ENCODE results near the gene TMEM201. TPM values are rescaled to one million over a fixed set of nuclear protein-coding genes. Genes with fewer than 3 reads are reported as not detected.

The TMEM201 gene
- total RNA-seq, 1 donor from 2014 or later: 8.5 TPM

DNA sequence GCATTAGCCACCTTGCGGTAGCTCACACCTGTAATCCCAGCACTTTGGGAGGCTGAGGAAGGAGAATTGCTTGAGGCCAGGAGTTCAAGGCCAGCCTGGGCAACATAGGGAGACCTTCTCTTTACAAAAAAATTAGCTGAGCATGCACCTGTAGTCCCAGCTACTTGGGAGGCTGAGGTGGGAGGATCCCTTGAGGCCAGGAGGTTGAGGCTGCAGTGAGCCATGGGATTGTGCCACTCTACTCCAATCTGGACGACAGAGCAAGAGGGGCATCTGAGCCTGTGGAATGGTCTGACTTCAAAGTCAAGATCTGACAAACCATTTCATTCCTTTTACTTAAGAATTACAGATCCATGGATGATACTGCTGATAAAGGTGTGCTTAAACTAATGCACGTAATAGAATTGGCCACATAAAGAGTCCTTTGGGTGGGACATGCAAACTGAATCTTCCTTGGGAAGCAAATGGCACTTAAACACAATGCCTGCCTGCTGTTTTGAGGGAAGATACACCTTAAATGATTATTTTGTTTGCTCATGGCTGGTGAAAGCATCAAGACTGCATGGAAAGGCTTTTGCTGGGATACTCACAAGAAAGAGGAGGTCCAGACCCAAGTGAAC lies 2.5 kb upstream of the TMEM201 start:
- H3K4me3 ChIP-seq: no peak overlapping the region
- H3K36me3 ChIP-seq: peaks cover 17% of the 10 kb centered on the region
- ATAC-seq (no peak), DNase-seq (peak; percentile 5)
- TF ChIP-seq, protein P1, sequence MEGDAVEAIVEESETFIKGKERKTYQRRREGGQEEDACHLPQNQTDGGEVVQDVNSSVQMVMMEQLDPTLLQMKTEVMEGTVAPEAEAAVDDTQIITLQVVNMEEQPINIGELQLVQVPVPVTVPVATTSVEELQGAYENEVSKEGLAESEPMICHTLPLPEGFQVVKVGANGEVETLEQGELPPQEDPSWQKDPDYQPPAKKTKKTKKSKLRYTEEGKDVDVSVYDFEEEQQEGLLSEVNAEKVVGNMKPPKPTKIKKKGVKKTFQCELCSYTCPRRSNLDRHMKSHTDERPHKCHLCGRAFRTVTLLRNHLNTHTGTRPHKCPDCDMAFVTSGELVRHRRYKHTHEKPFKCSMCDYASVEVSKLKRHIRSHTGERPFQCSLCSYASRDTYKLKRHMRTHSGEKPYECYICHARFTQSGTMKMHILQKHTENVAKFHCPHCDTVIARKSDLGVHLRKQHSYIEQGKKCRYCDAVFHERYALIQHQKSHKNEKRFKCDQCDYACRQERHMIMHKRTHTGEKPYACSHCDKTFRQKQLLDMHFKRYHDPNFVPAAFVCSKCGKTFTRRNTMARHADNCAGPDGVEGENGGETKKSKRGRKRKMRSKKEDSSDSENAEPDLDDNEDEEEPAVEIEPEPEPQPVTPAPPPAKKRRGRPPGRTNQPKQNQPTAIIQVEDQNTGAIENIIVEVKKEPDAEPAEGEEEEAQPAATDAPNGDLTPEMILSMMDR (IDR thresholded peaks at IDR 0.05): no peak
- H3K9me3 ChIP-seq: no peaks in the 10 kb centered on the region
- H3K27ac ChIP-seq: no peak overlapping the region
- H3K27me3 ChIP-seq: no peaks in the 10 kb centered on the region
- intact Hi-C loops (cut with DNase I): no loop called here
- H3K4me1 ChIP-seq: peaks cover 14% of the 10 kb centered on the region

DNA sequence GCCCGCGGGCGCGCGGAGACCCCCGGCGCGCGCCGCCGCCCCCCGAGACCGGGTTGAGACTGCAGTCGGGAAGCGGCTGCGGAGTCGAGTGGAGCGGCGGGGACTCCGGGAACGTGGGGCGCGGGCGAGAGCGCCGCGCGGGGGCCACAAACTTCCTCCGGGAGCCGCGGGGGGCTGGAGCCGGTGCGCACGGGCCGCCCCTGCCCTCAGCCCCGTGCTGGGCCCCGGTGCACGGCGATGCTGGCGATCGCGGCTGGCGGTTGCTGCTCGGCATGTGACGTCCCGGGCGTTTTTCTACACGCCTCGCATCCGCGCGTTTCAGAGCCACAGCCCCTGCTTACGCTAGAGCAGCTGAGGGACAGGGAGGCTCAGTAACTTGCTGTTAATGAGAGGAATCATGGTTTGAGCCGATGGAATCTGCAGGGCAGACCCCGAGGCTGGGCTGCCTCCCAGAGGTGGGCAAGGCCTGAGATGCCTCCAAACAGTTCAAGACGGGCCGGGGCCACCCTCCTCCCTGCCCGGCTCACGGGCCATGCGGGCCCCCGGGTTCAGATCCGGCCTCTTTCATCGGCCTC lies 520 bp downstream of the TMEM201 start:
- ATAC-seq (no peak), DNase-seq (peak; percentile 72)
- intact Hi-C loops (cut with DNase I): no loop called here
- Histone ChIP-seq H3K9me3 (no peaks in the 10 kb centered on the region), H3K4me3 (peak overlapping the region; percentile 65), H3K4me1 (peaks cover 27% of the 10 kb centered on the region), H3K27me3 (no peaks in the 10 kb centered on the region), H3K27ac (peak overlapping the region; percentile 60), H3K36me3 (no peaks in the 10 kb centered on the region)
- TF ChIP-seq, protein P1 (IDR thresholded peaks at IDR 0.05): no peak

DNA sequence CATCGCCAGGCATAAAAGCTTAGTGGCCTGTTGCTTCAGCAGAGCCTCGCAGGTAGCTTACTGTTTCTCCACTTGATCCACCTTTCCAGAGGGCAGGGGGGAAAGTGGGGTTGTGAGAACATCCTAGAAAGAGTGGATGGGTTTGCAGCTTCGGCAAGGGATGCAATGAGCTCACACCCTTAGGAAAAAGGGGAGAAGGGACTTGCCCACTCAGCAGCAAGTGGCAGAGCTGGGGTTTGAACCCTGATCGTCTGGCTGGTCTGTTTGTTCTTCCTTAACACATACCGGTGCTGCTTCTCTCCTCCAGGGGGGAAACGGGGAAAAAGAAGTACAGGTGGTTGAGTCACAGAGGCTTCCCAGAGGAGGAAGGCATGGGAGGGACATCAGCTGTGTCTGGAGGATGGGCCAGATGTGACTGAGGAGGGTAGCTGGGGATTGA lies 1.0 kb downstream of the TMEM201 start:
- no peaks in the 10 kb centered on the region for H3K9me3 ChIP-seq
- intact Hi-C loops (cut with DNase I): no loop called here
- no peaks in the 10 kb centered on the region for H3K27me3 ChIP-seq
- peak overlapping the region; percentile 60 for H3K27ac ChIP-seq
- DNase-seq: no peak
- peaks cover 27% of the 10 kb centered on the region for H3K4me1 ChIP-seq
- H3K36me3 ChIP-seq: no peaks in the 10 kb centered on the region
- H3K4me3 ChIP-seq: peak overlapping the region; percentile 65
- ATAC-seq: no peak
- TF ChIP-seq, protein P1 (IDR thresholded peaks at IDR 0.05): no peak

DNA sequence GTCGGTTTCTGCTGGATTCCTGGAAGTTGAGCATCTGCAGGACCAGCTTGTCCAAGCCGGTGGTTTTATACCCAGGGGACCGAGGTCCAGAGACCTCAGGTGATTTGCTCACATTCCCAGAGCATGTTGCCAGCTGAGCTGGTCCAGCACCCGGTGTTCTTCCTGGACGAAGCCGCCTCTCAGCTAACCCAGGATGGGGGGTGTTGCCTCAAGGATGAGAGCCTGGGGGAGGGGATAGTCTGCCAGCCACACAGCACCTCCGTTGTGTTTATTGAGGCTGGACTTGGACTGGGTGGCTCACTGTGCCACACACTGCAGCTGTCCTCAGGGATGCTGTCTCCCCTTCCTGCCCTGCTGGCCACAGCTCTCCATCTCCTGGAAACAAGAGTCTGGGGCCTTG lies 1.5 kb downstream of the TMEM201 start:
- Histone ChIP-seq H3K27me3 (no peaks in the 10 kb centered on the region), H3K4me3 (no peak overlapping the region), H3K27ac (no peak overlapping the region), H3K36me3 (no peaks in the 10 kb centered on the region), H3K9me3 (no peaks in the 10 kb centered on the region), H3K4me1 (peaks cover 27% of the 10 kb centered on the region)
- DNase-seq: no peak
- intact Hi-C loops (cut with DNase I): no loop called here
- TF ChIP-seq, protein P1 (IDR thresholded peaks at IDR 0.05): no peak
- no peak for ATAC-seq

DNA sequence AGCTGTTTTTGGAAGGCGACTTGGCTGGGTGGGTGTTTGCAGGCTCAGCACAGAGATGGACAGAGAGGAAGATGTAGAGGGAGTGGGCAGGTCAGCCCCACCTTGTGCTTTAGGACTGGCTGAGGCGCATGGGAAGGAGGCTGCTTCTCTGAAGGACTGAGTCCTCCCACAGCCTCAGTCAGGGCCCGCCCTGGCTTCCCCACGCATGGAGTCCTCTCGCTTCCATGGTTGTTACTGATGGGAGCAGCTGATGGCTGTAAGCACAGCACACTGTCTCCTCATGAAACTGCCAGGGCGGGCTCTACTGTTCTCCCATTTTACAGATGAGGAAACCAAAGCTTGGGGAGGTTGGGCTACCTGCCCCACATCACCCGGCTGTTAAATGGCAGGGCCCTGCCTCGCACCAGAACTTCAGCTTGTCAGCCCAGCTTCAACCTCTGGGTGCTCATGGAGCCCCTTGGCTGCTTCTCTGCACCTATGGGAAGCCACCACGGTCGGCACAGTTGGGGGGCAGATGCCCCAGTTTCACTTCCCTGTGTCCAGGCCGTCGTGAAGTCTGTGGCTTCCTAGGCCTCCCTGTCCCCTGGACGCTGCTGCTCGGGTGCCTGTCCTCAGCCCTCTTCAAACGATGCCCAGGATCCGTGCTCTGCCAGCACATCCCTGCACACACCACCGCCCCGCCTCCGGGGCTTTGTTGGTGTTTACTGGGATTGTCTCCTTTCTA lies 2.4 kb downstream of the TMEM201 start:
- peaks cover 27% of the 10 kb centered on the region for H3K4me1 ChIP-seq
- intact Hi-C loops (cut with DNase I): no loop called here

More for the DNA sequence above, 2.4 kb downstream of the TMEM201 start:
- DNase-seq (peak; percentile 66), ATAC-seq (no peak)
- Histone ChIP-seq H3K27me3 (no peaks in the 10 kb centered on the region), H3K27ac (no peak overlapping the region), H3K36me3 (no peaks in the 10 kb centered on the region), H3K4me3 (no peak overlapping the region), H3K9me3 (no peaks in the 10 kb centered on the region)
- TF ChIP-seq, protein P1 (IDR thresholded peaks at IDR 0.05): no peak

All from upper lobe of right lung (tissue), 1 donor.